ENCODE data around the gene CS.

The CS gene

GRCh38 chr12:56224954-56225353 lies 75.2 kb downstream of the CS start:
- no peak overlapping the region for H3K27ac ChIP-seq (replicated peaks)
- no peaks in the 10 kb centered on the region for H3K27me3 ChIP-seq (ENCODE audit: insufficient read depth, poor library complexity, severe bottlenecking)
- H3K4me3 ChIP-seq (replicated peaks; ENCODE audit: insufficient read depth, low read length), result peak overlapping the region; percentile 78
- no peak for DNase-seq (ENCODE audit: low read depth in 1 of 2, low spot score in 1 of 2)
- TF ChIP-seq POLR2AphosphoS5 (IDR thresholded peaks at IDR 0.05; ENCODE audit: low read depth) (no peak), SPI1 (IDR thresholded peaks at IDR 0.05; ENCODE audit: borderline replicate concordance, low read depth) (no peak), GABPA (IDR thresholded peaks at IDR 0.05; ENCODE audit: low read depth) (no peak)
- TF ChIP-seq, protein P1, sequence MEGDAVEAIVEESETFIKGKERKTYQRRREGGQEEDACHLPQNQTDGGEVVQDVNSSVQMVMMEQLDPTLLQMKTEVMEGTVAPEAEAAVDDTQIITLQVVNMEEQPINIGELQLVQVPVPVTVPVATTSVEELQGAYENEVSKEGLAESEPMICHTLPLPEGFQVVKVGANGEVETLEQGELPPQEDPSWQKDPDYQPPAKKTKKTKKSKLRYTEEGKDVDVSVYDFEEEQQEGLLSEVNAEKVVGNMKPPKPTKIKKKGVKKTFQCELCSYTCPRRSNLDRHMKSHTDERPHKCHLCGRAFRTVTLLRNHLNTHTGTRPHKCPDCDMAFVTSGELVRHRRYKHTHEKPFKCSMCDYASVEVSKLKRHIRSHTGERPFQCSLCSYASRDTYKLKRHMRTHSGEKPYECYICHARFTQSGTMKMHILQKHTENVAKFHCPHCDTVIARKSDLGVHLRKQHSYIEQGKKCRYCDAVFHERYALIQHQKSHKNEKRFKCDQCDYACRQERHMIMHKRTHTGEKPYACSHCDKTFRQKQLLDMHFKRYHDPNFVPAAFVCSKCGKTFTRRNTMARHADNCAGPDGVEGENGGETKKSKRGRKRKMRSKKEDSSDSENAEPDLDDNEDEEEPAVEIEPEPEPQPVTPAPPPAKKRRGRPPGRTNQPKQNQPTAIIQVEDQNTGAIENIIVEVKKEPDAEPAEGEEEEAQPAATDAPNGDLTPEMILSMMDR (IDR thresholded peaks at IDR 0.05; ENCODE audit: insufficient read depth, low read length), result no peak
- TF ChIP-seq, protein P2, sequence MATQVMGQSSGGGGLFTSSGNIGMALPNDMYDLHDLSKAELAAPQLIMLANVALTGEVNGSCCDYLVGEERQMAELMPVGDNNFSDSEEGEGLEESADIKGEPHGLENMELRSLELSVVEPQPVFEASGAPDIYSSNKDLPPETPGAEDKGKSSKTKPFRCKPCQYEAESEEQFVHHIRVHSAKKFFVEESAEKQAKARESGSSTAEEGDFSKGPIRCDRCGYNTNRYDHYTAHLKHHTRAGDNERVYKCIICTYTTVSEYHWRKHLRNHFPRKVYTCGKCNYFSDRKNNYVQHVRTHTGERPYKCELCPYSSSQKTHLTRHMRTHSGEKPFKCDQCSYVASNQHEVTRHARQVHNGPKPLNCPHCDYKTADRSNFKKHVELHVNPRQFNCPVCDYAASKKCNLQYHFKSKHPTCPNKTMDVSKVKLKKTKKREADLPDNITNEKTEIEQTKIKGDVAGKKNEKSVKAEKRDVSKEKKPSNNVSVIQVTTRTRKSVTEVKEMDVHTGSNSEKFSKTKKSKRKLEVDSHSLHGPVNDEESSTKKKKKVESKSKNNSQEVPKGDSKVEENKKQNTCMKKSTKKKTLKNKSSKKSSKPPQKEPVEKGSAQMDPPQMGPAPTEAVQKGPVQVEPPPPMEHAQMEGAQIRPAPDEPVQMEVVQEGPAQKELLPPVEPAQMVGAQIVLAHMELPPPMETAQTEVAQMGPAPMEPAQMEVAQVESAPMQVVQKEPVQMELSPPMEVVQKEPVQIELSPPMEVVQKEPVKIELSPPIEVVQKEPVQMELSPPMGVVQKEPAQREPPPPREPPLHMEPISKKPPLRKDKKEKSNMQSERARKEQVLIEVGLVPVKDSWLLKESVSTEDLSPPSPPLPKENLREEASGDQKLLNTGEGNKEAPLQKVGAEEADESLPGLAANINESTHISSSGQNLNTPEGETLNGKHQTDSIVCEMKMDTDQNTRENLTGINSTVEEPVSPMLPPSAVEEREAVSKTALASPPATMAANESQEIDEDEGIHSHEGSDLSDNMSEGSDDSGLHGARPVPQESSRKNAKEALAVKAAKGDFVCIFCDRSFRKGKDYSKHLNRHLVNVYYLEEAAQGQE (IDR thresholded peaks at IDR 0.05; ENCODE audit: insufficient replicate concordance, low read depth), result peak; percentile 90

GRCh38 chr12:56224102-56224701 lies 75.9 kb downstream of the CS start, which contains the start of gene NABP2:
Gene NABP2 (plus strand): TSS chr12:56224342. CDS start chr12:56224857, 515 bp downstream.
- DNase-seq (ENCODE audit: low read depth in 1 of 2, low spot score in 1 of 2), result peak; percentile 92 to 99
- H3K4me3 ChIP-seq (replicated peaks; ENCODE audit: insufficient read depth, low read length), result peak within 1 kb of the TSS; percentile 78
- TF ChIP-seq GABPA (IDR thresholded peaks at IDR 0.05; ENCODE audit: low read depth) (peak; percentile 78), SPI1 (IDR thresholded peaks at IDR 0.05; ENCODE audit: borderline replicate concordance, low read depth) (no peak; the same call in 1 of the 2 replicates), POLR2AphosphoS5 (IDR thresholded peaks at IDR 0.05; ENCODE audit: low read depth) (peak; percentile 12; the same call in 1 of the 2 replicates)
- TF ChIP-seq, protein P2 (IDR thresholded peaks at IDR 0.05; ENCODE audit: insufficient replicate concordance, low read depth), result peak; percentile 16
- TF ChIP-seq, protein P1 (IDR thresholded peaks at IDR 0.05; ENCODE audit: insufficient read depth, low read length), result peak; percentile 29
- peak within 1 kb of the TSS; percentile 92 for H3K27ac ChIP-seq (replicated peaks)
- H3K27me3 ChIP-seq (ENCODE audit: insufficient read depth, poor library complexity, severe bottlenecking), result no peaks in the 10 kb centered on the region

DNA sequence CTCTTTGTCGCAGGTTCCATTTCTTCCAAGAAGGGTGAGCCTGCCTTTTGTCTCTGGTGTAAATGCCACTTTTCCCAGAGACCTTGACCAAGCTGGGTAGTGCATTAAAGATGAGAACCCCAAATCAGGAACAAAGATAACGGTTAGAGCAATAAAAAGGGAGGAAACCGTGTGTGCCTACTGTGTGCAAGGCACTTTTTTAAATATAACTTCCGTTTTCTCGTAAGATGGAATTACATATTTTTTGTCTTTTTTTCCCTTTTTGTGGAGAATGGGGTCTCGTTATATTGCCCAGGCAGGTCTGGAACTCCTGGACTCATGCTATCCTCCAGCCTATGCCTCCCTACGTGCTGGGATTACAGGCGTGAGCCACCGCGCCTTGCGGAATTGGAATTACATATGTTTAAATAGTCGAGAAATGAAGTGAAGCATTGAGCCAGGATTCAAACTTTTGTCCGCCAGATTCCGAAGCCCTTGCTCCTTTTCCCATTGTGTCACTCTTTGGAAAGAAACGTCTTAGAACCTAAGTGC lies 76.5 kb downstream of the CS start:
- peak overlapping the region; percentile 29 for H3K4me3 ChIP-seq (replicated peaks; ENCODE audit: insufficient read depth, low read length)
- H3K27me3 ChIP-seq (ENCODE audit: insufficient read depth, poor library complexity, severe bottlenecking), result no peaks in the 10 kb centered on the region
- DNase-seq (ENCODE audit: low read depth in 1 of 2, low spot score in 1 of 2), result no peak
- no peak for TF ChIP-seq SPI1 (IDR thresholded peaks at IDR 0.05; ENCODE audit: borderline replicate concordance, low read depth)
- no peak for TF ChIP-seq GABPA (IDR thresholded peaks at IDR 0.05; ENCODE audit: low read depth)
- H3K27ac ChIP-seq (replicated peaks), result peak overlapping the region; percentile 92

DNA sequence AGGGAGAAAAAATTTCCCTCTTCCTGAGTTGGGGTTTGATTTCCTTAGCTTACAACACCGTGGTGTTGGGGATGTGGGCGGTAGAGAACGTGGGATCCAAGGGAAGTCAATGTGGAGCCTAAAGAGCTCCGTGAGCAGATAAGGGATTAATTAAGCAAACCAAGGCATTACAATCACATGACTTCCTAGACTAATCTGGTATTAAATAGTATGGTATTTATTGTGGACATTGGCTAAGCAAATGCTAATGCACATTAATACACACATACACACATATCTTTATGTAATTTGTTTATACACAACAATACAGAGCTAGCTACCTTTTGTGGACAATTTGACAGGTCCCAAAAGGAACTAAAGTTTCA lies 77.6 kb downstream of the CS start:
- Histone ChIP-seq H3K27me3 (ENCODE audit: insufficient read depth, poor library complexity, severe bottlenecking) (no peaks in the 10 kb centered on the region), H3K27ac (replicated peaks) (peak overlapping the region; percentile 92), H3K4me3 (replicated peaks; ENCODE audit: insufficient read depth, low read length) (peak overlapping the region; percentile 94)
- TF ChIP-seq, protein P2 (IDR thresholded peaks at IDR 0.05; ENCODE audit: insufficient replicate concordance, low read depth), result no peak
- TF ChIP-seq SPI1 (IDR thresholded peaks at IDR 0.05; ENCODE audit: borderline replicate concordance, low read depth) (no peak), GABPA (IDR thresholded peaks at IDR 0.05; ENCODE audit: low read depth) (no peak), POLR2AphosphoS5 (IDR thresholded peaks at IDR 0.05; ENCODE audit: low read depth) (no peak)
- TF ChIP-seq, protein P1 (IDR thresholded peaks at IDR 0.05; ENCODE audit: insufficient read depth, low read length), result no peak
- no peak for DNase-seq (ENCODE audit: low read depth in 1 of 2, low spot score in 1 of 2)
